Glutamatergic neuron (in vitro differentiated cells): ENCODE measurements around the gene MIA2. TPM values are rescaled to one million over a fixed set of nuclear protein-coding genes. Genes with fewer than 3 reads are reported as not detected.

ENCODE experiments used
- DNase-seq: peaks from one replicate; pipeline ENCODE4 v3.0.0; 2022
- H3K27ac Mint-ChIP-seq: one replicate; pipeline ENCODE4 v1.8.0; 2020; ENCODE audit warnings: mild to moderate bottlenecking, mixed read lengths, inconsistent platforms; ENCODE audit not compliant: unreplicated experiment
- H3K27me3 Mint-ChIP-seq: one replicate; pipeline ENCODE4 v1.8.0; 2020; ENCODE audit warnings: mild to moderate bottlenecking, moderate library complexity, mixed read lengths, inconsistent platforms; ENCODE audit not compliant: unreplicated experiment
- H3K36me3 Mint-ChIP-seq: one replicate; pipeline ENCODE4 v1.8.0; 2020; ENCODE audit warnings: mild to moderate bottlenecking, mixed read lengths, inconsistent platforms; ENCODE audit not compliant: unreplicated experiment
- H3K4me1 Mint-ChIP-seq: one replicate; pipeline ENCODE4 v1.8.0; 2020; ENCODE audit warnings: mild to moderate bottlenecking, low read depth, mixed read lengths, inconsistent platforms; ENCODE audit not compliant: unreplicated experiment
- H3K4me3 Mint-ChIP-seq: one replicate; pipeline ENCODE4 v1.8.0; 2020; ENCODE audit warnings: mild to moderate bottlenecking, mixed read lengths, inconsistent platforms; ENCODE audit not compliant: unreplicated experiment
- H3K9me3 Mint-ChIP-seq: one replicate; pipeline ENCODE4 v1.8.0; 2020; ENCODE audit warnings: mild to moderate bottlenecking, moderate library complexity, mixed read lengths, inconsistent platforms; ENCODE audit not compliant: unreplicated experiment
- CTCF ChIP-seq: fragments of 200-600 bp; sonication (generic); IDR thresholded peaks from one replicate; pipeline ENCODE4 v1.5.0; 2021; ENCODE audit not compliant: partially characterized antibody, unreplicated experiment
- total RNA-seq: library from RNA; stranded (reverse); fragmentation: NEBNext Ultra II Directional; extraction: Animal tissue kit (Norgen Biotek cat#: 25700); gene quantifications from one replicate; pipeline ENCODE4 v1.2.1, GENCODE V29; 2021; ENCODE audit not compliant: unreplicated experiment

Gene MIA2
- total RNA-seq, 1 donor from 2014 or later, result 9.7 TPM

DNA sequence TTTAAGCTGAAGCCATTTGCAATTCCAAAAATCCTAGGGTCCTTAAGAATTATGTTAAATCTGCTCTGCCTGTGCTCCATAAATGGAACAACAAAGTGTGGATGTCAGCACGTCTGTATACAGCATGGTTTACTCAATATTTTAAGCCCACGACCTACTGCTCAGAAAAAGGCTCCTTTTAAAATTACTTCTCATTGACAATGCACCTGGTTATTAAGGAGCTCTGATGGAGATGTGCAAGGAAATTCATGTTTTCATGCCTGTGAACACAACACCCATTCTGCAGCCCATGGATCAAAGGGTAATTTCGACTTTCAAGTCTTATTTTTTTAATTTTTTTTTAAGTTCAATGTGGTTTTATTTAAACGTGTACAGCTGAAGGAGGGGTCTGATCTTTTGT is 150.5 kb downstream of the MIA2 start:
- Mint-ChIP-seq H3K36me3 (peaks cover 4% of the 10 kb centered on the region), H3K9me3 (no peaks in the 10 kb centered on the region), H3K27ac (no peak overlapping the region), H3K27me3 (no peaks in the 10 kb centered on the region), H3K4me1 (no peaks in the 10 kb centered on the region), H3K4me3 (no peak overlapping the region)
- no peak for DNase-seq
- TF ChIP-seq CTCF, result no peak

GRCh38 chr14:39393289-39393688 is 159.6 kb downstream of the MIA2 start:
- no peak for DNase-seq
- Mint-ChIP-seq H3K4me3 (no peak overlapping the region), H3K27me3 (no peaks in the 10 kb centered on the region), H3K9me3 (no peaks in the 10 kb centered on the region), H3K27ac (no peak overlapping the region), H3K4me1 (no peaks in the 10 kb centered on the region), H3K36me3 (no peaks in the 10 kb centered on the region)
- TF ChIP-seq CTCF, result no peak

GRCh38 chr14:39395555-39396254 is 162.0 kb downstream of the MIA2 start:
- Mint-ChIP-seq H3K9me3 (no peaks in the 10 kb centered on the region), H3K27ac (no peak overlapping the region), H3K4me1 (no peaks in the 10 kb centered on the region), H3K27me3 (no peaks in the 10 kb centered on the region), H3K4me3 (no peak overlapping the region), H3K36me3 (no peaks in the 10 kb centered on the region)
- no peak for DNase-seq
- no peak for TF ChIP-seq CTCF

GRCh38 chr14:39396448-39396847 is 162.7 kb downstream of the MIA2 start:
- no peak for DNase-seq
- Mint-ChIP-seq H3K27ac (no peak overlapping the region), H3K27me3 (no peaks in the 10 kb centered on the region), H3K36me3 (no peaks in the 10 kb centered on the region), H3K4me1 (no peaks in the 10 kb centered on the region), H3K9me3 (no peaks in the 10 kb centered on the region), H3K4me3 (no peak overlapping the region)
- no peak for TF ChIP-seq CTCF

- Mint-ChIP-seq H3K27ac (no peak overlapping the region), H3K36me3 (no peaks in the 10 kb centered on the region), H3K4me3 (no peak overlapping the region), H3K9me3 (no peaks in the 10 kb centered on the region), H3K4me1 (no peaks in the 10 kb centered on the region), H3K27me3 (no peaks in the 10 kb centered on the region)
- DNase-seq, result no peak
- no peak for TF ChIP-seq CTCF
Observed at GRCh38 chr14:39398382-39398781, 164.7 kb downstream of the MIA2 start.
